GM18499 (cell line): ENCODE measurements around the gene ICAM5.
"Not testable (repeated sequence)": the region's sequence is repeated elsewhere in the genome, so short reads cannot be mapped to it uniquely, and the experiment has no call there.

Experiments
- ATAC-seq: cut with Tn5 transposase; IDR thresholded peaks from one replicate; pipeline ENCODE4 v1.9.1; 2021; ENCODE audit warnings: moderate number of reproducible peaks; ENCODE audit not compliant: insufficient read depth, unreplicated experiment

ICAM5 gene

GRCh38 chr19:10289836-10290356, at the start of gene ICAM5:
Gene ICAM5 (plus strand): TSS chr19:10289952. CDS start chr19:10290044, 92 bp downstream.
- ATAC-seq: no peak

GRCh38 chr19:10241826-10242449, 47.8 kb upstream of the ICAM5 start:
- not testable (repeated sequence) for ATAC-seq

- ATAC-seq: no peak
Observed at GRCh38 chr19:10243606-10244005, 46.1 kb upstream of the ICAM5 start.

- no peak for ATAC-seq
Observed at GRCh38 chr19:10245189-10245939, 44.4 kb upstream of the ICAM5 start.

- no peak for ATAC-seq
Observed at GRCh38 chr19:10246511-10246910, 43.2 kb upstream of the ICAM5 start.

- peak; percentile 86 for ATAC-seq
Observed at GRCh38 chr19:10251792-10252694, 37.7 kb upstream of the ICAM5 start, which contains the start of gene MRPL4. Gene MRPL4 (plus strand): TSS chr19:10252214. CDS start chr19:10252254, 40 bp downstream.

- ATAC-seq: no peak
Observed at GRCh38 chr19:10252707-10253106, 37.0 kb upstream of the ICAM5 start.

GRCh38 chr19:10254244-10254643, 35.5 kb upstream of the ICAM5 start:
- no peak for ATAC-seq

GRCh38 chr19:10255358-10255757, 34.4 kb upstream of the ICAM5 start:
- ATAC-seq: no peak

GRCh38 chr19:10256551-10256950, 33.2 kb upstream of the ICAM5 start:
- no peak for ATAC-seq

GRCh38 chr19:10256970-10257615, 32.7 kb upstream of the ICAM5 start:
- no peak for ATAC-seq

- ATAC-seq: no peak
Observed at GRCh38 chr19:10258080-10258710, 31.6 kb upstream of the ICAM5 start.

- no peak for ATAC-seq
Observed at GRCh38 chr19:10259162-10259905, 30.4 kb upstream of the ICAM5 start.

GRCh38 chr19:10260141-10260584, 29.6 kb upstream of the ICAM5 start:
- no peak for ATAC-seq

GRCh38 chr19:10262771-10263170, 27.0 kb upstream of the ICAM5 start:
- ATAC-seq: no peak

GRCh38 chr19:10266706-10267105, 23.0 kb upstream of the ICAM5 start:
- ATAC-seq: no peak

GRCh38 chr19:10268071-10268470, 21.7 kb upstream of the ICAM5 start:
- ATAC-seq: no peak

GRCh38 chr19:10269333-10270179, 20.2 kb upstream of the ICAM5 start:
- ATAC-seq: no peak
